ENCODE results near the gene TACSTD2. TPM values are rescaled to one million over a fixed set of nuclear protein-coding genes. Genes with fewer than 3 reads are reported as not detected.

TACSTD2 gene
- total RNA-seq, 2 donors from 2014 or later, result 0.46 to 0.51 TPM

DNA sequence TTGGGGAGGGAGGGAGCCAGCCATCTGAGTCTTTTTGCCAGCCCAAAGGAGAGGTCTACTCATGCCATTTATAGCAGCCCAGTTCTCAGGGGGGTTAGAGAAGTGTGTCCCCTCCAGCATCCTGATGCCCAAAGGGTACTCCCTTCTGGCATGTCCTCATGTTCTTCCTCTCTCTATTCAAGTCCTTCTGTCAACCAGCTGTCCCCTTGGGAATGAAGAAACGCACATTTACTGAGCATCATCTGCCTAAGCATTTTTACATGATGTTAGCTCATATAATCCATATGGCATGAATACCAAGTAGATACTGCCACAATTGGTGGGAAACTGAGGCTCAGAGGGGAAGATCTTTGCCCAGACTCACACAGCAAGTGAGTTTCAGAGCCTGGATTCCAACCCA, 14.8 kb upstream of the TACSTD2 start:
- Mint-ChIP-seq H3K4me1 (no peaks in the 10 kb centered on the region), H3K36me3 (ENCODE audit: low read depth) (no peaks in the 10 kb centered on the region), H3K27me3 (ENCODE audit: insufficient read depth) (peaks cover 18% of the 10 kb centered on the region), H3K4me3 (no peak overlapping the region), H3K9me3 (no peaks in the 10 kb centered on the region), H3K27ac (no peak overlapping the region)
- H3K27ac ChIP-seq (ENCODE audit: low read depth, low read length), result no peak overlapping the region
- H3K9ac ChIP-seq (ENCODE audit: extremely low read depth, low read length, poor library complexity, severe bottlenecking), result no peak overlapping the region
- H3K27me3 ChIP-seq (ENCODE audit: control insufficient read depth, insufficient read depth, low read length, poor library complexity, severe bottlenecking), result peaks cover 17% of the 10 kb centered on the region
- 97% methylated on average over 1 of the region's 1 CpG; no CpG with 5 or more reads in 1 of the 2 experiments for WGBS, 2 experiments (ENCODE audit: insufficient coverage in 1 of 2, insufficient read length in 1 of 2)
- DNase-seq, result no peak
- no peaks in the 10 kb centered on the region for H3K36me3 ChIP-seq (ENCODE audit: control insufficient read depth, insufficient read depth, low read length)
- H3K9me3 ChIP-seq (ENCODE audit: control insufficient read depth, low read length), result no peaks in the 10 kb centered on the region
- TF ChIP-seq, protein P1, sequence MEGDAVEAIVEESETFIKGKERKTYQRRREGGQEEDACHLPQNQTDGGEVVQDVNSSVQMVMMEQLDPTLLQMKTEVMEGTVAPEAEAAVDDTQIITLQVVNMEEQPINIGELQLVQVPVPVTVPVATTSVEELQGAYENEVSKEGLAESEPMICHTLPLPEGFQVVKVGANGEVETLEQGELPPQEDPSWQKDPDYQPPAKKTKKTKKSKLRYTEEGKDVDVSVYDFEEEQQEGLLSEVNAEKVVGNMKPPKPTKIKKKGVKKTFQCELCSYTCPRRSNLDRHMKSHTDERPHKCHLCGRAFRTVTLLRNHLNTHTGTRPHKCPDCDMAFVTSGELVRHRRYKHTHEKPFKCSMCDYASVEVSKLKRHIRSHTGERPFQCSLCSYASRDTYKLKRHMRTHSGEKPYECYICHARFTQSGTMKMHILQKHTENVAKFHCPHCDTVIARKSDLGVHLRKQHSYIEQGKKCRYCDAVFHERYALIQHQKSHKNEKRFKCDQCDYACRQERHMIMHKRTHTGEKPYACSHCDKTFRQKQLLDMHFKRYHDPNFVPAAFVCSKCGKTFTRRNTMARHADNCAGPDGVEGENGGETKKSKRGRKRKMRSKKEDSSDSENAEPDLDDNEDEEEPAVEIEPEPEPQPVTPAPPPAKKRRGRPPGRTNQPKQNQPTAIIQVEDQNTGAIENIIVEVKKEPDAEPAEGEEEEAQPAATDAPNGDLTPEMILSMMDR (conservative IDR thresholded peaks at IDR 0.05), result no peak
- no peak overlapping the region for H3K4me3 ChIP-seq (ENCODE audit: low read length)
- H3K4me1 ChIP-seq (ENCODE audit: control insufficient read depth, insufficient read depth, low read length), result no peaks in the 10 kb centered on the region

DNA sequence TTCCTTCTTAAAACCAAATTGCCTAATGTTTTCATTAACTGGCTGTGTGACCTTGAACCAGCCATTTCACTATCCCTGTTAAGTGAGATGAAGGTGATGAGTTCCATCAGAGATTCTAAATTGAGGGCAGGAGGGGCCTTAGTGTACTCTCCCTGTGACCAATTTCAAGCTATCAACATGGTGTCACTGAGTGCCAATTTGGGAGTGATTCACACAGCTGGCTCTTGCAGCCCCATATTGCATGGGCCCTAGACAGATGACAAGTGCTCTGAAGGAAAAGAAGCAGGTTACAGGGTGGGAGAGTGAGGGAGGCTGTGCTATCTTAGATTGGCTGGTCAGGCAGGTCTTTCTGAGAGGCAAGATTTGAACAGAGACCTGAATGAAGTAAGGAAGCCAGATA, 13.0 kb upstream of the TACSTD2 start:
- Histone ChIP-seq H3K27me3 (ENCODE audit: control insufficient read depth, insufficient read depth, low read length, poor library complexity, severe bottlenecking) (peaks cover 21% of the 10 kb centered on the region), H3K9me3 (ENCODE audit: control insufficient read depth, low read length) (no peaks in the 10 kb centered on the region), H3K36me3 (ENCODE audit: control insufficient read depth, insufficient read depth, low read length) (no peaks in the 10 kb centered on the region), H3K27ac (ENCODE audit: low read depth, low read length) (no peak overlapping the region), H3K4me1 (ENCODE audit: control insufficient read depth, insufficient read depth, low read length) (no peaks in the 10 kb centered on the region), H3K4me3 (ENCODE audit: low read length) (no peak overlapping the region), H3K9ac (ENCODE audit: extremely low read depth, low read length, poor library complexity, severe bottlenecking) (no peak overlapping the region)
- H3K4me1 Mint-ChIP-seq, result no peaks in the 10 kb centered on the region
- peaks cover 33% of the 10 kb centered on the region for H3K27me3 Mint-ChIP-seq (ENCODE audit: insufficient read depth)
- no peaks in the 10 kb centered on the region for H3K9me3 Mint-ChIP-seq
- DNase-seq, result no peak
- TF ChIP-seq, protein P1 (conservative IDR thresholded peaks at IDR 0.05), result no peak
- no peak overlapping the region for H3K4me3 Mint-ChIP-seq
- no peak overlapping the region for H3K27ac Mint-ChIP-seq
- no peaks in the 10 kb centered on the region for H3K36me3 Mint-ChIP-seq (ENCODE audit: low read depth)

DNA sequence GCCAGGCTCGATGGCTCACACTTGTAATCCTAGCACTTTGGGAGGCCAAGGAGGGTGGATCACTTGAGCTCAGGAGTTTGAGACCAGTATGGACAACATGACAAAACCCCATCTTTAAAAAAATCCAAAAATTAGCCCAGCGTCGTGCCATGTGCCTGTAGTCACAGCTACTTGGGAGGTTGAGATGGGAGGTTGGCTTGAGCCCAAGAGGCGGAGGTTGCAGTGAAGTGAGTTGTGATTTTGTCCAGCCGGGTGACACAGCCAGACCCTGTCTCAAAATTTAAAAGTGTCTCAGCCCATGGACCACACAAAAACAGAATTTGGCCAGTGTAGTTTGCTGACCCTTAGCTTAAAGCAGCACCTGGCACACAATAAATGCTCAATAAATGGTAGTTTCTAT, 11.3 kb upstream of the TACSTD2 start:
- no peak for DNase-seq
- 95 to 96% methylated on average over 2 to 5 of the region's 5 CpGs for WGBS, 2 experiments (ENCODE audit: insufficient coverage in 1 of 2, insufficient read length in 1 of 2)
- no peak overlapping the region for H3K9ac ChIP-seq (ENCODE audit: extremely low read depth, low read length, poor library complexity, severe bottlenecking)
- no peaks in the 10 kb centered on the region for H3K9me3 ChIP-seq (ENCODE audit: control insufficient read depth, low read length)
- Mint-ChIP-seq H3K4me1 (no peaks in the 10 kb centered on the region), H3K27me3 (ENCODE audit: insufficient read depth) (peaks cover 31% of the 10 kb centered on the region), H3K36me3 (ENCODE audit: low read depth) (no peaks in the 10 kb centered on the region), H3K27ac (no peak overlapping the region), H3K9me3 (no peaks in the 10 kb centered on the region), H3K4me3 (no peak overlapping the region)
- no peak overlapping the region for H3K4me3 ChIP-seq (ENCODE audit: low read length)
- H3K36me3 ChIP-seq (ENCODE audit: control insufficient read depth, insufficient read depth, low read length), result no peaks in the 10 kb centered on the region
- no peaks in the 10 kb centered on the region for H3K4me1 ChIP-seq (ENCODE audit: control insufficient read depth, insufficient read depth, low read length)
- peaks cover 24% of the 10 kb centered on the region for H3K27me3 ChIP-seq (ENCODE audit: control insufficient read depth, insufficient read depth, low read length, poor library complexity, severe bottlenecking)
- no peak overlapping the region for H3K27ac ChIP-seq (ENCODE audit: low read depth, low read length)
- TF ChIP-seq, protein P1 (conservative IDR thresholded peaks at IDR 0.05), result no peak

Data from endodermal cell (in vitro differentiated cells).